Gastroesophageal sphincter (tissue), 4 donors: Measurements from ENCODE around the gene LILRA5. TPM values are rescaled to one million over a fixed set of nuclear protein-coding genes. Genes with fewer than 3 reads are reported as not detected.
"Not testable (repeated sequence)": the region's sequence is repeated elsewhere in the genome, so short reads cannot be mapped to it uniquely, and the experiment has no call there.

Experiments
- ATAC-seq: fragments of 150-250 bp; one replicate; pipeline ENCODE4 v1.9.1; 2016; ENCODE audit warnings: mild to moderate bottlenecking, moderate library complexity
- H3K27ac ChIP-seq, 4 donors: fragments of 200-600 bp; sonication (generic) in 3 of 4; 1 replicate in 3 of 4; 2 replicates in 1 of 4; pipeline ENCODE4 v1.5.1; 2016 to 2019
- H3K27me3 ChIP-seq: fragments of 200-600 bp; sonication (generic); one replicate; pipeline ENCODE4 v1.5.1; 2019
- H3K36me3 ChIP-seq, 2 donors: fragments of 200-600 bp; sonication (generic); one replicate each; pipeline ENCODE4 v1.5.1; 2019; ENCODE audit warnings: control low read depth in 1 of 2
- H3K4me1 ChIP-seq, 3 donors: fragments of 200-600 bp; sonication (generic); 1 replicate in 2 of 3; 2 replicates in 1 of 3; pipeline ENCODE4 v1.5.1; 2016 to 2019; ENCODE audit warnings: control low read depth in 2 of 3
- H3K4me3 ChIP-seq, 2 donors: fragments of 200-600 bp; sonication (generic); one replicate each; pipeline ENCODE4 v1.5.1; 2019; ENCODE audit warnings: mild to moderate bottlenecking in 1 of 2, moderate library complexity in 1 of 2
- H3K9me3 ChIP-seq, 3 donors: fragments of 200-600 bp; sonication (generic); one replicate each; pipeline ENCODE4 v1.5.1; 2017 to 2019; ENCODE audit warnings: control low read depth in 2 of 3
- EP300 ChIP-seq: sonication (generic); formaldehyde crosslinking; IDR thresholded peaks from one replicate; pipeline ENCODE4 v1.6.1; 2017; ENCODE audit warnings: antibody characterized with exemption, mild to moderate bottlenecking
- POLR2A ChIP-seq, 2 donors: fragments of 450-650 bp; IDR thresholded peaks; one replicate each; pipeline ENCODE4 v1.6.1; 2017; ENCODE audit warnings: antibody characterized with exemption in 2 of 2, mild to moderate bottlenecking in 2 of 2, moderate library complexity in 1 of 2
- POLR2AphosphoS5 ChIP-seq: sonication (generic); formaldehyde crosslinking; IDR thresholded peaks from one replicate; pipeline ENCODE4 v1.6.1; 2017; ENCODE audit warnings: antibody characterized with exemption
- WGBS, 2 donors: methylation state at CpG; one replicate each; pipeline ENCODE4 v1.1.5; 2018; ENCODE audit warnings: low coverage in 1 of 2; 5-methylcytosine and 5-hydroxymethylcytosine counted together
- total RNA-seq, 4 donors: library from RNA; depleted of rRNA; stranded (reverse); fragments of >200 nt; gene quantifications; one replicate each; pipeline ENCODE4 v1.1.0, GENCODE V29; 2016
- TF ChIP-seq, protein P1 (sequence below), 4 experiments: fragments of 200-600 bp in 2 of 4; fragments of 450-650 bp in 2 of 4; sonication (generic) in 1 of 4; IDR thresholded peaks; one replicate each; pipeline ENCODE4 v1.5.1; 2017 to 2019; ENCODE audit warnings: antibody characterized with exemption in 4 of 4, mild to moderate bottlenecking in 2 of 4, moderate library complexity in 2 of 4

LILRA5 gene
- total RNA-seq, 4 donors from 2014 or later, result 2.7 to 8.6 (median 2.8) TPM; not detected in 1

DNA sequence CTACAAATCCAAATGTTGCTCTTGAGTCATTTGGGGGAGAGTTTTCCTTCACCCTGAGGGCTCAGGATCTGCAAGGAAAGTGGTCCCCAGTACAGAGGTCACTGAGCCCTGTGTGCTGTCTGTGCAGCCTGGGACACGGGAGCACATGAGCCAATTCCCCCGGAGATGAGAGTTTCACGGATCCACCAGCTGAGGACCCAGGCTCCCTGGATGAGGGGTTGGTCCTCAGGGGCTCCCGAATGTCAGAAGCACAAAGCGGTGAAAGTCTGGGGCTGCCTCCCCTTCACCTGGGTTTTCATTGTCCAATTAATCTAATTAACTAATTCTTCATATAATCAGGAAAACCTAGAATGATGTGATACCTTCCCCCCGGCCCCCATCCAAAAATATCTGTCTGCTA is 18.4 kb downstream of the LILRA5 start:
- Histone ChIP-seq H3K4me1 (no peaks in the 10 kb centered on the region), H3K4me3 (no peak overlapping the region), H3K27ac (no peak overlapping the region), H3K36me3 (no peaks in the 10 kb centered on the region), H3K9me3 (peaks cover 0 to 11% (median 0%) of the 10 kb centered on the region in 3 donors), H3K27me3 (peaks cover 60% of the 10 kb centered on the region)
- TF ChIP-seq POLR2A (IDR thresholded peaks at IDR 0.05), result no peak
- TF ChIP-seq, protein P1, sequence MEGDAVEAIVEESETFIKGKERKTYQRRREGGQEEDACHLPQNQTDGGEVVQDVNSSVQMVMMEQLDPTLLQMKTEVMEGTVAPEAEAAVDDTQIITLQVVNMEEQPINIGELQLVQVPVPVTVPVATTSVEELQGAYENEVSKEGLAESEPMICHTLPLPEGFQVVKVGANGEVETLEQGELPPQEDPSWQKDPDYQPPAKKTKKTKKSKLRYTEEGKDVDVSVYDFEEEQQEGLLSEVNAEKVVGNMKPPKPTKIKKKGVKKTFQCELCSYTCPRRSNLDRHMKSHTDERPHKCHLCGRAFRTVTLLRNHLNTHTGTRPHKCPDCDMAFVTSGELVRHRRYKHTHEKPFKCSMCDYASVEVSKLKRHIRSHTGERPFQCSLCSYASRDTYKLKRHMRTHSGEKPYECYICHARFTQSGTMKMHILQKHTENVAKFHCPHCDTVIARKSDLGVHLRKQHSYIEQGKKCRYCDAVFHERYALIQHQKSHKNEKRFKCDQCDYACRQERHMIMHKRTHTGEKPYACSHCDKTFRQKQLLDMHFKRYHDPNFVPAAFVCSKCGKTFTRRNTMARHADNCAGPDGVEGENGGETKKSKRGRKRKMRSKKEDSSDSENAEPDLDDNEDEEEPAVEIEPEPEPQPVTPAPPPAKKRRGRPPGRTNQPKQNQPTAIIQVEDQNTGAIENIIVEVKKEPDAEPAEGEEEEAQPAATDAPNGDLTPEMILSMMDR (IDR thresholded peaks at IDR 0.05), result no peak
- ATAC-seq, result no peak
- WGBS, 2 donors, result 88 to 93% methylated on average over 1 to 5 of the region's 6 CpGs

DNA sequence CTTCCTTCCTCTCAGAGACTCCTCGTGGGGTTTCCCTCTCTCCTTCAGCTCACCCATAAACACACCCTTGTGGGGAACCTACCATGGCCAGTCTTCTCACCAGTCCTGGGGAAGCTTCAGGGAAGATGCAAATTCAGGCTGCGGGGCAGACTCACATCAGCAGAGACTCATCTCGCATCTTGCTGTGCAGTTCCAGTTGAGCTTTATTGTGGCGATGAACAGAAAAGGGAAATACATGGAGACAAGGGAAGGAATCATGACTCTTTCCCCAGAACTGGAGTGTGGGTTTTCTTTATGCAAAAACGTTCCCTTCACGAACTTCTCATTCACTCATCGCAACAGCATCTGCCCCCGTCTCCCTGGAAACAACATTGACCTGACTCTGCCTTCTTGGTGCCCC is 23.8 kb downstream of the LILRA5 start:
- H3K9me3 ChIP-seq, H3K36me3 ChIP-seq, H3K27ac ChIP-seq, H3K4me1 ChIP-seq, H3K4me3 ChIP-seq, ATAC-seq: not testable (repeated sequence)
- peaks cover 28% of the 10 kb centered on the region for H3K27me3 ChIP-seq
- 64 to 71% methylated on average over 5 to 8 of the region's 8 CpGs for WGBS, 2 donors

DNA sequence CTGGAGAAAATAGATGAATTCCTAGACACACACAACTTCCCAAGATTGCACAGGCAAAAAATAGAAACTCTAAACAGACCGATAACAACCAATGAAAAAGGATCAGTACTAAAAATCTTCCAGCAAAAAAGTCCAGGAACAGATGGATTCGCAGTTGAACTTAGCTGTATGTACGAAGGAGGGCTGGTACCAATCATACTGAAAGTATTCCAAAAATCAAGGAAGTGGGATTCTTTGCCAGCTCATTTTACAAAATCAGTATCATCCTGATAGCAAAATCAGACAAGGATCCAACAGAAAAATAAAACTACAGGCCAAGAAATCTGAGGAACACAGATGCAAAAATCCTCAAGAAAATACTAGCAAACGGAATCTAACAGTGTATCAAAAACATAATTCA is 25.5 kb downstream of the LILRA5 start:
- no peak overlapping the region for H3K4me3 ChIP-seq
- WGBS, 2 donors, result 35 to 65% methylated on average over 4 of the region's 4 CpGs
- no peak overlapping the region for H3K27ac ChIP-seq
- peaks cover 35% of the 10 kb centered on the region for H3K27me3 ChIP-seq
- no peaks in the 10 kb centered on the region for H3K36me3 ChIP-seq
- H3K9me3 ChIP-seq, result peaks cover 0 to 7% (median 0%) of the 10 kb centered on the region in 3 donors
- H3K4me1 ChIP-seq, result no peaks in the 10 kb centered on the region
- ATAC-seq, result no peak
- TF ChIP-seq POLR2A (IDR thresholded peaks at IDR 0.05) (no peak), EP300 (no peak), POLR2AphosphoS5 (no peak)
- TF ChIP-seq, protein P1 (IDR thresholded peaks at IDR 0.05), result no peak

DNA sequence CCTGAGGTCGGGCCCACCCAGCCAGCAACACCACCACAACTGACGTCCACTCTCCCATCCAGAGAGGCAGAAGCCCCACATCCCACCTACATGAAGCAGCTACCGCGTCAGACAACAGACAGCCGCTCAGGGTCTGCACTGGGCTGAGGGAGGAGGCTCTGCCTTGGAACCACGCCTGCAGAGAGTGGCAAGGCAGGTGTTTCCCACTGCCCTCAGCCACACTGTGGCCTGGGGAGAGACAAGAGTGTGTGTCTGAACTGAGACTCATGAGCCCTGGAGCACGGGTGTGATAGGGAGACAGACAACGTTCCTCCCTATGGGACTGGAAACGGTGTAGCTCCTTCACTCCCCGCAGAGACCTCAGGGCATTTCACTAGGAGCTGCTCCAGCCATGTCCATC is 26.7 kb downstream of the LILRA5 start:
- not testable (repeated sequence) for H3K9me3 ChIP-seq, H3K36me3 ChIP-seq, ATAC-seq, H3K4me1 ChIP-seq, H3K27ac ChIP-seq, H3K4me3 ChIP-seq
- WGBS, 2 donors, result 90% methylated on average over 2 of the region's 10 CpGs; no CpG with 5 or more reads in 1 of the 2 donors
- H3K27me3 ChIP-seq, result peaks cover 43% of the 10 kb centered on the region

DNA sequence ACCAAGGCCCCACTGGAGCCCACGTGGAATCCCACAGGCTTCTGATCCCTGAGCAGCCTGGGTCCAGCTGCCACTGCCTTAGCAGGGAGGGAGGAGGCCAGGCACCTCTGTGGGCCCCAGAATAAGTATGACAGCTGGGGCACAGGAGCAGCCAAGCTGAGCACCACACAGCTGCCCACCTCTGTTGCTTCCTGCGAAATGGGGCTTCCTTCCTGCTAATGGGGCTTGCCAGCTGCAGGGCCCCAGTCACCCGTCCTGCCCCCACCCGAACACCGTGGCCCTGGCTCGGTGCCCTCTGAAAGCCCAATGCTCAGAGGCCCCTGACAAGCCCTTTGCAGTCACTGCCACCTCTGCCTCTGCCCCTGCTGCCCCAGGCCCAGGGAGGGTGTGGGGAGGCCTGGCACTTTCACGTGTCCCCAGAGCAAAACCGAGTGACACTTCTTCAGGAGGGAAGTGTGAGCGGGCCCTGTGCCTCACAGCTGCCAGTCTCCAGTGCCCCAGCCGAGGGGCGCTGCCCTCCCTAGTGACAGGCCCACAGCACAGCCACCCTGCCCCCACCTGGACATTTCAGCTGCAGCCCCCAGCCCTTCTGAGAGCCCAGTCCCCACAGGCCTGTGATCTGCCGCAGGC is 27.4 kb downstream of the LILRA5 start:
- H3K4me1 ChIP-seq, H3K9me3 ChIP-seq, H3K27ac ChIP-seq, H3K36me3 ChIP-seq, ATAC-seq, H3K4me3 ChIP-seq: not testable (repeated sequence)
- WGBS, 2 donors, result 50% methylated on average over 2 of the region's 12 CpGs; no CpG with 5 or more reads in 1 of the 2 donors
- peaks cover 43% of the 10 kb centered on the region for H3K27me3 ChIP-seq

DNA sequence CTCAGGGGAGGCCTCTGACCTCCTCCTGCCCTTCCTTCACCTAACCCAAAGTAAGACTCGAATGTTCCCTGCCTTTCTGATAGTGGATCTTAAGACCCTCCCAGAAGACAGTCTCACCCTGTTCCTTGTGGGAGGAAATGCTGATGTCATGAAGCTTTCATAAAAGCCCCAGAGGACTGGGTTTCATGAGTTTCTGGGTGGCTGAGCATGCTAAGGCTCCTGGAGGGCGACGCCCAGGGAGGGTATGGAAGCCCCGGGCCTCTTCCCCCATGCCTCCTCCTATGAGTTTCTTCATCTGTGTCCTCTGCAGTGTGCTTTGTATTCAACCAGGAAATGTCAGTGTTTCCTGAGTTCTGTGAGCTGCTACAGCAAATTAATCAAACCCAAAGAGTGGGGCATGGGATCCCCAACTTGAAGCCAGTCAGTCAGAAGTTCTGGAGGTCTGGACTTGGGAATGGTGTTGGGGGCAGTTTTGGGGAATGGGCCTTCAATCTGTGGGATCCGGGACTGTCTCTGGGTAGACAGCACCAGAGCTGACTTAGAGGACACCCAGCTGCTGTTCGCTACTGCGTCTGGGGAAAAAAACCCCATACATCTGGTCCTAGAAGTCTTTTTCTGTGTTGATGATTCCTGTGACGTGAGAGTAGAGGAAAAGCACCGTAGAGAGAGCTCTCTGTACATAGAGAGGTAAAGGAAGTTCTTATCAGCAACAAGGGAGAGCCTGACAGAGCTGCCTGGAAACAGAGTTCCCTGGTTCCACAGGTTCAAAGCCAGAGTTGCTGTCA is 30.1 kb downstream of the LILRA5 start:
- Histone ChIP-seq H3K27me3 (peaks cover 58% of the 10 kb centered on the region), H3K27ac (no peak overlapping the region), H3K9me3 (peaks cover 0 to 7% (median 0%) of the 10 kb centered on the region in 3 donors), H3K4me3 (no peak overlapping the region), H3K4me1 (no peaks in the 10 kb centered on the region), H3K36me3 (no peaks in the 10 kb centered on the region)
- 14 to 40% methylated on average over 1 to 7 of the region's 9 CpGs for WGBS, 2 donors
- TF ChIP-seq POLR2A (IDR thresholded peaks at IDR 0.05), result no peak
- TF ChIP-seq, protein P1 (IDR thresholded peaks at IDR 0.05), result no peak
- TF ChIP-seq EP300, result no peak
- no peak for TF ChIP-seq POLR2AphosphoS5
- ATAC-seq, result no peak

DNA sequence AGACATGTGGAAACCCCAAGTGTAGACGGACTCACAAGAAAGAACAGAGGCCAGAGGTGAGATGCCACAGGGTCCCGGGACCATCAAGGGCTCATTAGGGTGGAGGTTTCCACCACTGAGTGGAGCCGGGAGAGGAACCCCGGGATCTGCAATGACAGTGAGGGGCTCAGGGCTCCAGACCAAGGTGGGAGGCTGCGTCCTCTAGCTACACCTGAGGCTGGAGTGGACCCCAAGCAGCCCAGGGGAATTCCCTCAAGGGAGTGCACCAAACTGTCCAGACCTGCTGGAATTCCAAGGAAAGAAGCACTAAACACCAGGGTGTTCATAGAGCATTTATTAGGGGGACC is 31.3 kb downstream of the LILRA5 start:
- ATAC-seq, result not testable (repeated sequence)
- 73 to 74% methylated on average over 3 to 4 of the region's 5 CpGs for WGBS, 2 donors

More for the DNA sequence above, 31.3 kb downstream of the LILRA5 start:
- not testable (repeated sequence) for H3K36me3 ChIP-seq, H3K4me1 ChIP-seq, H3K27ac ChIP-seq, H3K4me3 ChIP-seq, H3K9me3 ChIP-seq
- H3K27me3 ChIP-seq, result peaks cover 68% of the 10 kb centered on the region
